ENCODE results near the gene CR1.
"Not testable (repeated sequence)": the region's sequence is repeated elsewhere in the genome, so short reads cannot be mapped to it uniquely, and the experiment has no call there.

CR1 gene

GRCh38 chr1:207673399-207673798 is 177.4 kb downstream of the CR1 start:
- no peak for DNase-seq (ENCODE audit: low read depth)

- no peak for DNase-seq (ENCODE audit: low read depth)
Observed at GRCh38 chr1:207676153-207676552, 180.2 kb downstream of the CR1 start.

- DNase-seq (ENCODE audit: low read depth): not testable (repeated sequence)
Observed at GRCh38 chr1:207680590-207681388, 184.8 kb downstream of the CR1 start.

DNA sequence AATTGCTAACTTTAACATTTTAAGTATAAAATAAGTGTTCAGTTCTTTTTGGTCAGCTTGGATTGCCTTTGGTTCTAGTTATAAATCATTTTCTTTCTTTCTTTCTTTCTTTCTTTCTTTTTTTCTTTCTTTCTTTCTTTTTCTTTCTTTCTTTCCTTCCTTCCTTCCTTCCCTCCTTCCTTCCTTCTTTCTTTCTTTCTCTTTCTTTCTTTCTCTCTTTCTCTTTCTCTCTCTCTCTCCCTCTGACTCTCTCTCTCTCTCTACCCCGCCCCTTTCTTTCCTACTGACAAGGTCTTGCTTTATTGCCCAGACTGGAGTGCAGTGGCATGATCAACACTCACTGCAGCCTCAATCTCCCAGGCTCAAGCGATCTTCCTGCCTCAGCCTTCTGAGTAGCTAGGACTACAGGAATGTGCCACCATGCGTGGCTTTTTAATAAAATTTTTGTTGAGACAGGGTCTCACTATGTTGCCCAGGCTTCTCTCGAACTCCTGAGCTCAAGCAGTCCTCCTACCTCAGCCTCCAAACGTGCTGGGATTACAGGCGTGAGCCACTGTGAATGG is 187.0 kb downstream of the CR1 start:
- DNase-seq (ENCODE audit: low read depth): not testable (repeated sequence)

DNA sequence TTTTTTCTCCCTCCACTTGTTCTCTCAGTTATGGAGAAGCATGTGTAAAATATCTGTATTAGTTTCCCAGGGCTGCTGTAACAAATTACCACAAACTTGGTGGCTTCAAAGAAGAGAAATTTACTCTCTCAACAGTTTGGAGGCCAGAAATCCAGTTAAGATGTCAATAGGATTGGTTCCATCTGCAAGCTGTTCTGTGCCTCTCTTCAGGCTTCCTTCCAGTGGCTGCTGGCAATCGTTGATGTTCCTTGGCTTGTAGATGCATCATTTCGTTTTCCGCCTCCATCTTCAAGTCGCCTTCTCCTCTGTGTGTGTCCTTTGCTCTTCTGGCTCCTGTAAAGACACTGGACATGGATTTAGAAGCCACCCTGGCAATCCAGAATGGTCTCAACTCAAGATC is 194.6 kb downstream of the CR1 start:
- DNase-seq (ENCODE audit: low read depth): not testable (repeated sequence)

- DNase-seq (ENCODE audit: low read depth): no peak
Observed at GRCh38 chr1:207691010-207691409, 195.1 kb downstream of the CR1 start.
